Body of pancreas (tissue), 4 donors: ENCODE data around the gene TMEM270. TPM values are rescaled to one million over a fixed set of nuclear protein-coding genes. Genes with fewer than 3 reads are reported as not detected.

ENCODE experiments used
- ATAC-seq: fragments of 150-250 bp; one replicate; pipeline ENCODE4 v1.9.1; 2016
- DNase-seq, 4 donors: peaks; one replicate each; pipeline ENCODE4 v3.0.0-alpha.2; 2019
- H3K27ac ChIP-seq, 4 donors: fragments of 200-600 bp; sonication (generic); 1 replicate in 3 of 4; 2 replicates in 1 of 4; pipeline versions ENCODE4 v1.5.1 to v1.6.1; 2016 to 2019; ENCODE audit warnings: mild to moderate bottlenecking in 1 of 4, mixed read lengths in 1 of 4, moderate library complexity in 1 of 4
- H3K27me3 ChIP-seq, 2 donors: fragments of 200-600 bp; sonication (generic); one replicate each; pipeline ENCODE4 v1.6.0; 2016; ENCODE audit warnings: mild to moderate bottlenecking in 1 of 2
- H3K36me3 ChIP-seq, 2 donors: fragments of 200-600 bp; sonication (generic); replicated peaks in 1 of 2; 2 replicates each; pipeline ENCODE4 v1.5.1; 2016; ENCODE audit warnings: low read depth in 2 of 2; ENCODE audit not compliant: insufficient read depth in 1 of 2
- H3K4me1 ChIP-seq: fragments of 200-600 bp; sonication (generic); one replicate; pipeline ENCODE4 v1.6.0; 2016
- H3K4me3 ChIP-seq, 2 donors: fragments of 200-600 bp; sonication (generic); 1 replicate in 1 of 2; 2 replicates in 1 of 2; pipeline ENCODE4 v1.5.1; 2016 to 2019
- H3K9me3 ChIP-seq, 3 donors: fragments of 200-600 bp; sonication (generic); 1 replicate in 2 of 3; 2 replicates in 1 of 3; pipeline ENCODE4 v1.5.1; 2016
- POLR2A ChIP-seq, 3 donors: fragments of 450-650 bp; IDR thresholded peaks; one replicate each; pipeline ENCODE4 v1.6.1; 2016; ENCODE audit warnings: antibody characterized with exemption in 3 of 3, mild to moderate bottlenecking in 2 of 3
- WGBS, 2 donors: methylation state at CpG; one replicate each; pipeline ENCODE4 v1.1.5; 2017; 5-methylcytosine and 5-hydroxymethylcytosine counted together
- intact Hi-C: fragments of 100-400 bp; cut with DNase I; formaldehyde crosslinking; loops from one replicate; pipeline ENCODE4 v1.15.1; 2023
- total RNA-seq, 2 donors: library from RNA; depleted of rRNA; stranded (reverse); fragments of >200 nt; gene quantifications; one replicate each; pipeline ENCODE4 v1.1.0, GENCODE V29; 2016
- TF ChIP-seq, protein P1 (sequence below), 7 experiments: fragments of 450-650 bp in 4 of 7; fragments of 200-600 bp in 3 of 7; sonication (generic) in 3 of 7; IDR thresholded peaks; one replicate each; pipeline ENCODE4 v1.5.1; 2016 to 2019; ENCODE audit warnings: antibody characterized with exemption in 7 of 7

TMEM270 gene
- total RNA-seq, 2 donors from 2014 or later: not detected

DNA sequence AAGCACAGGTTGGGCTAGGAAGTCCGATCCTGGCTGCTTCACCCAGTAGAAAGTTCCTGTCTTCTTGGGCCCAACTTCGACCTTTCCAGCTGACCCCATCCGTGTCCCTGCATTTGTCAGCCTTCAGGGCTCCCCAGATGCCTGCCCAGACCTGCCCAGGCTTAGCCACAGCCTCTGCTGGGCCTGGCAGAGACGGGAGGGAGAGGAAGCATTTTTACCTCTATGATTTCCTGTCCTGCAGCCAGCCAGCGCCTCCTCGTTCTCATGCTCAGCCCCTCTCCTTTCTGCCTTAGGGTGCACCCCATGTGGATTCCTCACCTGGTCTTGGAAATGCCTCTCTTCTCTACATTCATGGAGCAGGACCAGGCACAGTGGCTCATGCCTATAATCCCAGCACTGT is 22.3 kb upstream of the TMEM270 start:
- H3K27me3 ChIP-seq: no peaks in the 10 kb centered on the region
- no peak overlapping the region for H3K27ac ChIP-seq
- TF ChIP-seq, protein P1, sequence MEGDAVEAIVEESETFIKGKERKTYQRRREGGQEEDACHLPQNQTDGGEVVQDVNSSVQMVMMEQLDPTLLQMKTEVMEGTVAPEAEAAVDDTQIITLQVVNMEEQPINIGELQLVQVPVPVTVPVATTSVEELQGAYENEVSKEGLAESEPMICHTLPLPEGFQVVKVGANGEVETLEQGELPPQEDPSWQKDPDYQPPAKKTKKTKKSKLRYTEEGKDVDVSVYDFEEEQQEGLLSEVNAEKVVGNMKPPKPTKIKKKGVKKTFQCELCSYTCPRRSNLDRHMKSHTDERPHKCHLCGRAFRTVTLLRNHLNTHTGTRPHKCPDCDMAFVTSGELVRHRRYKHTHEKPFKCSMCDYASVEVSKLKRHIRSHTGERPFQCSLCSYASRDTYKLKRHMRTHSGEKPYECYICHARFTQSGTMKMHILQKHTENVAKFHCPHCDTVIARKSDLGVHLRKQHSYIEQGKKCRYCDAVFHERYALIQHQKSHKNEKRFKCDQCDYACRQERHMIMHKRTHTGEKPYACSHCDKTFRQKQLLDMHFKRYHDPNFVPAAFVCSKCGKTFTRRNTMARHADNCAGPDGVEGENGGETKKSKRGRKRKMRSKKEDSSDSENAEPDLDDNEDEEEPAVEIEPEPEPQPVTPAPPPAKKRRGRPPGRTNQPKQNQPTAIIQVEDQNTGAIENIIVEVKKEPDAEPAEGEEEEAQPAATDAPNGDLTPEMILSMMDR (IDR thresholded peaks at IDR 0.05): no peak
- no peak for TF ChIP-seq POLR2A (IDR thresholded peaks at IDR 0.05)
- H3K4me1 ChIP-seq: peaks cover 19% of the 10 kb centered on the region
- H3K4me3 ChIP-seq: no peak overlapping the region
- H3K9me3 ChIP-seq: no peaks in the 10 kb centered on the region
- H3K36me3 ChIP-seq: no peaks in the 10 kb centered on the region
- ATAC-seq (no peak), DNase-seq (no peak)
- intact Hi-C loops: no loop called here
- WGBS, 2 donors: 69 to 77% methylated on average over 5 to 6 of the region's 6 CpGs

DNA sequence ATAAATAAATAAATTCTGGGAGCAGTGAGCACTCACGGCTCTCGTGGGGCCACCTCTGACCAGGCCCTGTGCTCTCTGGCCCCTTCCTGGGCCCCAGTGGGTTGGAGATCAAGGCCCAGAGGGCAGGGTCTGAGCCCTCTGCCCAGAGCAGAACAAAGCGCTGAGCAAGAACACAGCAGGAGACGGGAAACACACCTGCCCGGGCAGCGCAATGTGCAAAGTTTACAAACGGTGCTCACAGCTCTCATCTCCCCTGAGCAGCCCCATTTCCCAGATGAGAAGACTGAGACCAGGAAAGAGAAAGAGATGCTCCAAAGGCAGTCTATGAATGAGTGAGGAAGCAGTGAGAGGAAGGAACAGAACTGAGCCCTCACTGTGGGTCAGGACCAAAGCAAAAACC is 21.7 kb upstream of the TMEM270 start:
- ATAC-seq (no peak), DNase-seq (no peak)
- no peaks in the 10 kb centered on the region for H3K27me3 ChIP-seq
- H3K27ac ChIP-seq: no peak overlapping the region
- intact Hi-C loops: no loop called here
- no peaks in the 10 kb centered on the region for H3K9me3 ChIP-seq
- H3K36me3 ChIP-seq: no peaks in the 10 kb centered on the region
- H3K4me1 ChIP-seq: peaks cover 15% of the 10 kb centered on the region
- WGBS, 2 donors: 85 to 88% methylated on average over 6 to 7 of the region's 7 CpGs
- TF ChIP-seq, protein P1 (IDR thresholded peaks at IDR 0.05): no peak
- TF ChIP-seq POLR2A (IDR thresholded peaks at IDR 0.05): no peak
- H3K4me3 ChIP-seq: no peak overlapping the region

DNA sequence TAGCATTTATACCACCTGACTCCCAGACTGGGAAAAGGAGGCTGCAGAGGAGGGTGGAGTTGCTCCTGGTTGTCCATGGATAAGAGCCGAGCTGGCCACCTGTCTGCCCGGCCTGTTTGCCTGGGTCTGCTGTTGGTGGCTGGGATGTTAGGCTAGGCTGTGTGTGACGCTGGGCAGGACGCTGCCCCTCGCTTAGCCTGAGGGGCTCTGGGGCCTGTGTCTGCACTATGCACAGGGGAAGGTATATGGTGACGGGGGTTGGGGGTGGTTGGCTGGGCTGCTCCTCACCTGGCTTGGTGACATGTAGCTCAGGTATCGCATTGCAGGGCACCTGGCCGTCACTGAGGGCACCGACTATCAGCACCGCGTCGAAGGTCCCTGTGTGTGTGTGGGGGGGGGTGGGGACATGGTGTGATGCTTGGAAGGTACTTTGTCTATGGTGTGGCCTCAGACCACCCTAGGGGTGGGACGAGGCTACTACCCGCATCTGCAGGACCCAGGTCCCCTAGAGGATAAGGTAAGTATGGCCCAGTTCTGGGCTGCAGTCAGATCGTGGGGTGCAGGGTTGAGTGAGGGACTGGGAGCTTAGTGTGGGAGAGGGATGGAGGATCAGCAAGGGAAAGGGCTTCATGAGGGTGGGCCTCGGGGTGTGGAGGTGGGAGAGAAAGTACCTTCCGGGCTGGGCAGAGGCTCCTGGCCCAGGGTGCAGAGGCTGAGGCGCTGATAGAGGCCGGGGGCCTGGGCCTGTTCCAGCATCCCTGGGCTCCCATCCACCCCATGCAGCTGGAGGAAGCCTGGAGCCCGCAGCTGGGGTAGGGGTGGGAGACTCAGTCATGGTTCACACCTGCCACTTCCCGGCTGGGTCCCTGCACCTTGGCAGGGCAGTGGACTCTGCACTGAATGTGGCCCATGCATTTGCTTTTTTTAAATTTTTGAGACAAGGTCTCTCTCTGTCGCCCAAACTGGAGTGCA is 20.9 kb upstream of the TMEM270 start:
- intact Hi-C loops: no loop called here
- no peak for TF ChIP-seq POLR2A (IDR thresholded peaks at IDR 0.05)
- TF ChIP-seq, protein P1 (IDR thresholded peaks at IDR 0.05): no peak
- DNase-seq: peak in 2 of 4 donors; percentile 51 to 73

DNA sequence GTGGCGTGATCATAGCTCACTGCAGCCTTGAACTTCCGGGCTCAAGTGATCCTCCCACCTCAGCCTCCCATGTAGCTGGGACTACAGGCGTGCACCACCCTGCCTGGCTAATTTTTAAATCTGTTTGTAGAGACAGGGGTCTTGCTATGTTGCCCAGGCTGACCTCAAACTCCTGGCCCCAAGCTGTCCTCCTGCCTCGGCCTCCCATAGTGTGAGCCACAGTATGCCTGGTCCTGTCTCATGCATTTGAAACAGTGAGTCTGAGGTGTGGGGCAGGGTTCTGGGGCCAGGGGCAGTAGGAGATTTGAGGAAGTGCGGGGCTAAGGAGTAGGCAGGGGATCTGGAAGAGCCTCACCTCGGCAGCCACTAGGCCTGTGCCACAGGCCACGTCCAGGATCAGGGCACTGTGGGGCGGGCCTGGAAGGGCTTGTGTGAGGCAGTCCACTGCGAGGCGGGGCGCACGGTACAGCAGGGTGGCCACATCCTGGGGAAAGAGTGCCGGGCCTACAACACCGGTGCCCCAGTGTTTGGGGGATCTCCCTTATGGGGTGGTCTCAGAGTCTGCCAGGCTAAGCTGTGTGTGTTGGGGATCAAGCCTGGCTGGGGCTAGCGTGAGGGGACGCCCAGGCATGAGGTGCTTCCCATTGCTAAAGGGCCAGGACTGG is 20.1 kb upstream of the TMEM270 start:
- intact Hi-C loops: no loop called here
- peak overlapping the region in 2 of 4 donors; percentile 10 to 44 for H3K27ac ChIP-seq
- WGBS, 2 donors: 86 to 90% methylated on average over 14 to 16 of the region's 16 CpGs
- H3K4me1 ChIP-seq: peaks cover 15% of the 10 kb centered on the region
- ATAC-seq (no peak), DNase-seq (no peak)
- no peaks in the 10 kb centered on the region for H3K9me3 ChIP-seq
- H3K4me3 ChIP-seq: no peak overlapping the region
- no peaks in the 10 kb centered on the region for H3K36me3 ChIP-seq
- TF ChIP-seq, protein P1 (IDR thresholded peaks at IDR 0.05): no peak
- TF ChIP-seq POLR2A (IDR thresholded peaks at IDR 0.05): no peak
- H3K27me3 ChIP-seq: no peaks in the 10 kb centered on the region

More for the DNA sequence above, 20.9 kb upstream of the TMEM270 start:
- Histone ChIP-seq H3K9me3 (no peaks in the 10 kb centered on the region), H3K36me3 (no peaks in the 10 kb centered on the region), H3K4me1 (peaks cover 15% of the 10 kb centered on the region), H3K27me3 (no peaks in the 10 kb centered on the region), H3K4me3 (no peak overlapping the region), H3K27ac (peak overlapping the region in 2 of 4 donors; percentile 10 to 44)
- no peak for ATAC-seq
- 75 to 83% methylated on average over 20 to 22 of the region's 22 CpGs for WGBS, 2 donors
